ENCODE measurements around the gene ERO1A.

GRCh38 chr14:52618602-52619001, 76.8 kb downstream of the ERO1A start:
- TF ChIP-seq CTCF (IDR thresholded peaks at IDR 0.05) (no peak), POLR2A (IDR thresholded peaks at IDR 0.05) (no peak)

All from esophagus squamous epithelium (tissue), 4 donors.